HEK293 (cell line): ENCODE results near the gene HMGXB3.

Experiments used
- CTCF ChIA-PET: fragments of 350-600 bp; formaldehyde crosslinking; extraction: SDS; loops from one replicate; lab custom pipeline; 2021; ENCODE audit warnings: antibody characterized with exemption; lab: Yijun Ruan, JAX
- POLR2A ChIA-PET: fragments of 300-600 bp; formaldehyde crosslinking; extraction: SDS; loops from one replicate; lab custom pipeline; 2020; ENCODE audit warnings: antibody characterized with exemption, inconsistent platforms; lab: Yijun Ruan, JAX
- H3K27ac ChIP-seq: fragments of 200-500 bp; sonication (Bioruptor generic); 2 replicates; pipeline ENCODE4 v1.5.1; 2014; ENCODE audit warnings: low read depth, low read length, control low read depth, inconsistent platforms; ENCODE audit errors: extremely low read depth
- H3K36me3 ChIP-seq, 2 experiments: fragments of 200-500 bp in 1 of 2; sonication (Bioruptor generic) in 1 of 2; 1 replicate in 1 of 2; 2 replicates in 1 of 2; pipeline ENCODE4 v1.5.1; 2014 to 2017; ENCODE audit warnings: inconsistent platforms in 2 of 2, low read length in 2 of 2; ENCODE audit not compliant: control insufficient read depth in 2 of 2, insufficient read depth in 1 of 2
- H3K4me1 ChIP-seq: fragments of 200-500 bp; sonication (Bioruptor generic); 2 replicates; pipeline ENCODE4 v1.5.1; 2014; ENCODE audit warnings: mild to moderate bottlenecking, low read length, inconsistent platforms; ENCODE audit not compliant: control insufficient read depth, insufficient read depth
- H3K4me3 ChIP-seq: 2 replicates; pipeline ENCODE4 v1.5.1; 2011; ENCODE audit warnings: low read depth, mild to moderate bottlenecking, control low read depth, low read length, moderate library complexity
- H3K9me3 ChIP-seq: fragments of 200-500 bp; sonication (Bioruptor generic); 2 replicates; pipeline ENCODE4 v1.5.1; 2014; ENCODE audit warnings: low read depth, low read length, inconsistent platforms; ENCODE audit not compliant: control insufficient read depth, insufficient read depth
- CTCF ChIP-seq: fragments of 450-650 bp; formaldehyde crosslinking; IDR thresholded peaks from 2 replicates; pipeline ENCODE4 v1.5.1; 2016; ENCODE audit warnings: missing biosample characterization, missing genetic modification characterization
- FEZF1 ChIP-seq: fragments of 450-650 bp; formaldehyde crosslinking; IDR thresholded peaks from 2 replicates; pipeline ENCODE4 v1.5.1; 2016; ENCODE audit warnings: missing biosample characterization, missing genetic modification characterization
- GFI1B ChIP-seq: fragments of 450-650 bp; formaldehyde crosslinking; IDR thresholded peaks from 2 replicates; pipeline ENCODE4 v1.5.1; 2016; ENCODE audit warnings: missing biosample characterization, missing genetic modification characterization
- GLIS2 ChIP-seq: fragments of 450-650 bp; formaldehyde crosslinking; IDR thresholded peaks from 2 replicates; pipeline ENCODE4 v1.5.1; 2016; ENCODE audit warnings: missing biosample characterization, missing genetic modification characterization
- KLF7 ChIP-seq: fragments of 450-650 bp; formaldehyde crosslinking; IDR thresholded peaks from 2 replicates; pipeline ENCODE4 v1.5.1; 2016; ENCODE audit warnings: missing biosample characterization, missing genetic modification characterization, borderline replicate concordance
- SETDB1 ChIP-seq: IDR thresholded peaks from one replicate; pipeline ENCODE4 v1.6.1; 2017; ENCODE audit warnings: mild to moderate bottlenecking, low read length, moderate library complexity, mixed read lengths; ENCODE audit not compliant: insufficient read length
- WT1 ChIP-seq: fragments of 450-650 bp; formaldehyde crosslinking; IDR thresholded peaks from 2 replicates; pipeline ENCODE4 v1.5.1; 2016; ENCODE audit warnings: missing biosample characterization, missing genetic modification characterization
- ZBTB1 ChIP-seq: fragments of 450-650 bp; formaldehyde crosslinking; IDR thresholded peaks from 2 replicates; pipeline ENCODE4 v1.5.1; 2016; ENCODE audit warnings: missing biosample characterization, missing genetic modification characterization
- ZBTB11 ChIP-seq: fragments of 450-650 bp; formaldehyde crosslinking; conservative IDR thresholded peaks from 2 replicates; pipeline ENCODE4 v1.5.1; 2016; ENCODE audit warnings: low read depth, missing biosample characterization, missing genetic modification characterization
- ZBTB26 ChIP-seq: fragments of 450-650 bp; formaldehyde crosslinking; optimal IDR thresholded peaks from 2 replicates; pipeline ENCODE3; 2016; ENCODE audit warnings: missing biosample characterization, mild to moderate bottlenecking, missing genetic modification characterization
- ZNF140 ChIP-seq: fragments of 450-650 bp; formaldehyde crosslinking; IDR thresholded peaks from 2 replicates; pipeline ENCODE4 v1.5.1; 2016; ENCODE audit warnings: missing biosample characterization, missing genetic modification characterization
- ZNF155 ChIP-seq: fragments of 450-650 bp; formaldehyde crosslinking; IDR thresholded peaks from 2 replicates; pipeline ENCODE4 v1.5.1; 2016; ENCODE audit warnings: missing biosample characterization, missing genetic modification characterization
- ZNF18 ChIP-seq: fragments of 450-650 bp; formaldehyde crosslinking; IDR thresholded peaks from 2 replicates; pipeline ENCODE4 v1.5.1; 2016; ENCODE audit warnings: missing biosample characterization, missing genetic modification characterization
- ZNF214 ChIP-seq: fragments of 450-650 bp; formaldehyde crosslinking; IDR thresholded peaks from 2 replicates; pipeline ENCODE4 v1.5.1; 2017; ENCODE audit warnings: missing biosample characterization, mild to moderate bottlenecking, missing genetic modification characterization, borderline replicate concordance
- ZNF23 ChIP-seq: fragments of 450-650 bp; formaldehyde crosslinking; IDR thresholded peaks from 2 replicates; pipeline ENCODE4 v1.5.1; 2016; ENCODE audit warnings: missing biosample characterization, missing genetic modification characterization, borderline replicate concordance
- ZNF274 ChIP-seq, 2 experiments: fragments of 200-500 bp in 1 of 2; fragments of 450-650 bp in 1 of 2; sonication (Bioruptor generic) in 1 of 2; formaldehyde crosslinking in 1 of 2; IDR thresholded peaks; 2 replicates each; pipeline versions ENCODE4 v1.5.1 to v1.6.1; 2014 to 2016; ENCODE audit warnings: borderline replicate concordance in 1 of 2, inconsistent platforms in 1 of 2, low read length in 1 of 2, missing biosample characterization in 1 of 2, missing genetic modification characterization in 1 of 2
- ZNF292 ChIP-seq: fragments of 450-650 bp; formaldehyde crosslinking; IDR thresholded peaks from 2 replicates; pipeline ENCODE4 v1.5.1; 2016; ENCODE audit warnings: low read depth, missing biosample characterization, missing genetic modification characterization, borderline replicate concordance
- ZNF473 ChIP-seq: fragments of 450-650 bp; formaldehyde crosslinking; IDR thresholded peaks from 2 replicates; pipeline ENCODE4 v1.5.1; 2017; ENCODE audit warnings: missing biosample characterization, missing genetic modification characterization
- ZNF548 ChIP-seq: fragments of 450-650 bp; formaldehyde crosslinking; IDR thresholded peaks from 2 replicates; pipeline ENCODE4 v1.5.1; 2016; ENCODE audit warnings: missing biosample characterization, missing genetic modification characterization
- ZNF555 ChIP-seq: fragments of 450-650 bp; formaldehyde crosslinking; conservative IDR thresholded peaks from 2 replicates; pipeline ENCODE4 v1.5.1; 2017; ENCODE audit warnings: missing biosample characterization, mild to moderate bottlenecking, missing genetic modification characterization, inconsistent platforms
- ZNF623 ChIP-seq: fragments of 450-650 bp; formaldehyde crosslinking; IDR thresholded peaks from 2 replicates; pipeline ENCODE4 v1.5.1; 2016; ENCODE audit warnings: missing biosample characterization, missing genetic modification characterization
- ZNF624 ChIP-seq: fragments of 450-650 bp; formaldehyde crosslinking; IDR thresholded peaks from 2 replicates; pipeline ENCODE4 v1.5.1; 2017; ENCODE audit warnings: missing biosample characterization, missing genetic modification characterization
- ZNF654 ChIP-seq: fragments of 450-650 bp; formaldehyde crosslinking; IDR thresholded peaks from 2 replicates; pipeline ENCODE4 v1.5.1; 2016; ENCODE audit warnings: low read depth, missing biosample characterization, missing genetic modification characterization
- ZNF837 ChIP-seq: fragments of 450-650 bp; formaldehyde crosslinking; IDR thresholded peaks from 2 replicates; pipeline ENCODE4 v1.5.1; 2016; ENCODE audit warnings: missing biosample characterization, missing genetic modification characterization
- ZSCAN30 ChIP-seq: fragments of 450-650 bp; IDR thresholded peaks from 2 replicates; pipeline ENCODE4 v1.5.1; 2018; ENCODE audit warnings: missing biosample characterization, mild to moderate bottlenecking, missing genetic modification characterization, moderate library complexity

HMGXB3 gene

GRCh38 chr5:150062216-150062922 is 61.8 kb downstream of the HMGXB3 start (continued):
- TF ChIP-seq ZBTB11 (tag by site-specific recombination), result no peak
- TF ChIP-seq ZNF555 (tag by site-specific recombination), result no peak

- TF ChIP-seq ZNF548 (tag by site-specific recombination), result no peak
- no peak for TF ChIP-seq ZNF837 (tag by site-specific recombination)
- no peak for TF ChIP-seq GFI1B (tag by site-specific recombination)
- TF ChIP-seq ZNF292, result no peak
- TF ChIP-seq ZNF473 (tag by site-specific recombination), result no peak
- no peak for TF ChIP-seq CTCF (tag by site-specific recombination)
- TF ChIP-seq ZNF214 (tag by site-specific recombination), result no peak
- no peak for TF ChIP-seq ZSCAN30 (tag by site-specific recombination)
- no peak for TF ChIP-seq ZNF140 (tag by site-specific recombination)
- TF ChIP-seq ZBTB1, result no peak
- no peak for TF ChIP-seq ZNF274 (IDR thresholded peaks at IDR 0.05; ENCODE audit: low read length)
- no peak for TF ChIP-seq ZNF274 (tag by site-specific recombination; IDR thresholded peaks at IDR 0.05; ENCODE audit: borderline replicate concordance)
- no peak for TF ChIP-seq ZNF155 (tag by site-specific recombination)
- no peak for TF ChIP-seq ZNF623 (tag by site-specific recombination)
- POLR2A ChIA-PET, result interaction anchor here (0.5 kb wide), 1 partner anchor 10 kb away, joined by 6 read pairs; no protein-coding TSS in a partner anchor
Observed at GRCh38 chr5:150063638-150064037, 63.1 kb downstream of the HMGXB3 start.

GRCh38 chr5:150064681-150065220 is 64.2 kb downstream of the HMGXB3 start:
- Histone ChIP-seq H3K27ac (no peak overlapping the region), H3K4me1 (no peaks in the 10 kb centered on the region), H3K9me3 (no peaks in the 10 kb centered on the region), H3K36me3 (no peaks in the 10 kb centered on the region), H3K4me3 (no peak overlapping the region)
- ChIA-PET CTCF (interaction anchor here (0.6 to 2.0 kb wide), 3 partner anchors 43 to 231 kb away, joined by 3 to 6 read pairs (median 6); no protein-coding TSS in a partner anchor), POLR2A (interaction anchor here (0.7 kb wide), 1 partner anchor 56 kb away, joined by 3 read pairs; no protein-coding TSS in a partner anchor)
- TF ChIP-seq FEZF1 (tag by site-specific recombination), result no peak
- TF ChIP-seq ZNF624 (tag by site-specific recombination), result no peak
- TF ChIP-seq ZNF23 (tag by site-specific recombination), result no peak
- TF ChIP-seq ZNF654 (tag by site-specific recombination), result no peak
- TF ChIP-seq ZNF18 (tag by site-specific recombination), result no peak
- TF ChIP-seq GLIS2 (tag by site-specific recombination), result no peak
- no peak for TF ChIP-seq ZBTB26 (tag by site-specific recombination)
- TF ChIP-seq SETDB1, result no peak
- no peak for TF ChIP-seq WT1 (tag by site-specific recombination)
- no peak for TF ChIP-seq KLF7 (tag by site-specific recombination)

More at GRCh38 chr5:150063638-150064037, 63.1 kb downstream of the HMGXB3 start:
- CTCF ChIA-PET, result interaction anchor here (1.5 to 2.0 kb wide), 2 partner anchors 211 to 230 kb away, joined by 6 read pairs; no protein-coding TSS in a partner anchor
- H3K4me1 ChIP-seq, result no peaks in the 10 kb centered on the region
- H3K9me3 ChIP-seq, result no peaks in the 10 kb centered on the region
- H3K27ac ChIP-seq, result no peak overlapping the region
- no peak overlapping the region for H3K4me3 ChIP-seq
- H3K36me3 ChIP-seq, result no peaks in the 10 kb centered on the region
